Stimulated activated CD4-positive, alpha-beta T cell treated with anti-CD3 and anti-CD28 coated beads, Interleukin-4, amount 100 ng/mL, for 24 hours (primary cell): ENCODE results near the gene NFKBIB.
"Not testable (repeated sequence)": the region's sequence is repeated elsewhere in the genome, so short reads cannot be mapped to it uniquely, and the experiment has no call there.

Experiments used
- DNase-seq: peaks from one replicate; pipeline ENCODE4 v3.0.0-alpha.2; 2020

NFKBIB gene

GRCh38 chr19:38899447-38900201 lies at the start of gene NFKBIB, which contains the start of gene SIRT2:
Gene NFKBIB, plus strand, starts transcription at chr19:38899969. Its CDS starts 64 bp downstream, at chr19:38900033.
Gene SIRT2, minus strand, starts transcription at chr19:38899618. Its CDS starts 97 bp downstream, at chr19:38899521.
- peak; percentile 100 for DNase-seq

- DNase-seq = peak; percentile 99
Measured at GRCh38 chr19:38850436-38850975, 49.3 kb upstream of the NFKBIB start.

- peak; percentile 37 for DNase-seq
Measured at GRCh38 chr19:38850976-38851621, 48.7 kb upstream of the NFKBIB start.

- peak; percentile 92 for DNase-seq
Measured at GRCh38 chr19:38851622-38852230, 48.0 kb upstream of the NFKBIB start.

- peak; percentile 67 for DNase-seq
Measured at GRCh38 chr19:38852231-38853044, 47.3 kb upstream of the NFKBIB start.

GRCh38 chr19:38853214-38853613 lies 46.6 kb upstream of the NFKBIB start:
- DNase-seq = no peak

- not testable (repeated sequence) for DNase-seq
Measured at GRCh38 chr19:38854961-38855360, 44.8 kb upstream of the NFKBIB start.

GRCh38 chr19:38855751-38856150 lies 44.0 kb upstream of the NFKBIB start:
- not testable (repeated sequence) for DNase-seq

GRCh38 chr19:38856813-38857212 lies 43.0 kb upstream of the NFKBIB start:
- DNase-seq = no peak

- DNase-seq = not testable (repeated sequence)
Measured at GRCh38 chr19:38859631-38860204, 40.1 kb upstream of the NFKBIB start.

GRCh38 chr19:38861368-38861767 lies 38.4 kb upstream of the NFKBIB start:
- no peak for DNase-seq

- no peak for DNase-seq
Measured at GRCh38 chr19:38862321-38863059, 37.3 kb upstream of the NFKBIB start.

- no peak for DNase-seq
Measured at GRCh38 chr19:38867171-38867780, 32.5 kb upstream of the NFKBIB start.

GRCh38 chr19:38868551-38868950 lies 31.2 kb upstream of the NFKBIB start:
- DNase-seq = no peak

- DNase-seq = peak; percentile 27
Measured at GRCh38 chr19:38869160-38869835, 30.5 kb upstream of the NFKBIB start.

GRCh38 chr19:38869836-38870607 lies 29.7 kb upstream of the NFKBIB start:
- DNase-seq = peak; percentile 92

- no peak for DNase-seq
Measured at GRCh38 chr19:38870612-38871011, 29.2 kb upstream of the NFKBIB start.

- not testable (repeated sequence) for DNase-seq
Measured at GRCh38 chr19:38873400-38873799, 26.4 kb upstream of the NFKBIB start.

- DNase-seq = no peak
Measured at GRCh38 chr19:38875656-38876395, 23.9 kb upstream of the NFKBIB start.
